Smooth muscle cell of the brain vasculature (primary cell): ENCODE measurements around the gene ZGPAT.

Source experiments
- DNase-seq: peaks from one replicate; pipeline ENCODE4 v3.0.0-alpha.2; 2012; ENCODE audit warnings: low read depth, low spot score

Gene ZGPAT

GRCh38 chr20:63744574-63745423 lies 37.0 kb downstream of the ZGPAT start:
- DNase-seq: no peak

- no peak for DNase-seq
These were observed 37.6 kb downstream of the ZGPAT start for GRCh38 chr20:63745424-63745805.

- DNase-seq: no peak
These were observed 38.3 kb downstream of the ZGPAT start for GRCh38 chr20:63745961-63746731.

GRCh38 chr20:63746751-63747315 lies 39.0 kb downstream of the ZGPAT start:
- no peak for DNase-seq

- no peak for DNase-seq
These were observed 39.8 kb downstream of the ZGPAT start for GRCh38 chr20:63747622-63748069.

- no peak for DNase-seq
These were observed 40.5 kb downstream of the ZGPAT start for GRCh38 chr20:63748070-63748933.

- DNase-seq: no peak
These were observed 41.1 kb downstream of the ZGPAT start for GRCh38 chr20:63748934-63749270.

- DNase-seq: no peak
These were observed 42.0 kb downstream of the ZGPAT start for GRCh38 chr20:63749597-63750508.

GRCh38 chr20:63750807-63751470 lies 43.1 kb downstream of the ZGPAT start:
- no peak for DNase-seq

GRCh38 chr20:63751471-63752271 lies 43.8 kb downstream of the ZGPAT start:
- no peak for DNase-seq

- DNase-seq: no peak
These were observed 44.7 kb downstream of the ZGPAT start for GRCh38 chr20:63752411-63753101.

GRCh38 chr20:63753381-63753780 lies 45.5 kb downstream of the ZGPAT start:
- no peak for DNase-seq

GRCh38 chr20:63754008-63754407 lies 46.2 kb downstream of the ZGPAT start:
- DNase-seq: no peak

GRCh38 chr20:63755933-63756647 lies 48.3 kb downstream of the ZGPAT start:
- no peak for DNase-seq

- no peak for DNase-seq
These were observed 48.8 kb downstream of the ZGPAT start for GRCh38 chr20:63756648-63756991.

- DNase-seq: no peak
These were observed 50.3 kb downstream of the ZGPAT start for GRCh38 chr20:63758152-63758551.

- no peak for DNase-seq
These were observed 51.6 kb downstream of the ZGPAT start for GRCh38 chr20:63759377-63759901.
